ENCODE data around the gene C16orf74. TPM values are rescaled to one million over a fixed set of nuclear protein-coding genes. Genes with fewer than 3 reads are reported as not detected.

Gene C16orf74
- total RNA-seq, 1 donor from 2014 or later = 4.7 TPM

DNA sequence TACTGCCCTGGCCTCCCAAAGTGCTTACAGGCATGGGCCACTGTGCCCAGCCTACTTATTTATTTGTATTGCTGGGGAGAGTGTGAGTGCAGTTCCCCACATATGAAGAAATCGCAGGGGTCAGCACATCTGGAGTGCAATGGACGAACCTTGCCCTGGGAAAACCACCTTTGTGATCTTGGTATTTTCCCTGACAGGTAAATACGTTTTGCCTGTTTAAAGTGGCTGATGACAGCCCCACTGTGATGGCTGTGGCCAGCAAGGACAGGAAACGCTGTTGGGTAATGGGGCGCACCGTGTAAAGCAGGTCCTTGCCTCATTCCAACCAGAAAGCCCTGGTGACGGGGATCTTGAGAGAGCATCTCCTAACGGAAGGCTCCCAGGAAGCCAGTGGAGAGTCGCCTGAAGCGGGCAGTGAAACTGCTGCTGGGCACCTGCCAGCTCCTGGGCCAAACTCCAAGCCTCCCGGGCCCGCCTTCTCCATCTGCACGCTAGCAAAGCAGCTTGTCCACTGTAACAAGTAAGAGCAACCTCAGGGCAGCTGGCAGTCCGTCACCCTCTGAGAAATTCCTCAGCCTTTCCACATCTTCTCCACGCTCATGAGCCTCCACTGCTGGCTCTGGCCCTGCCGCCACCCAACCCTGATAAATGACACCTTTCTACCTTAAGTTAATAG is 30.9 kb upstream of the C16orf74 start:
- H3K36me3 ChIP-seq (ENCODE audit: insufficient read depth, low read length) = peaks cover 39% of the 10 kb centered on the region
- Mint-ChIP-seq H3K36me3 (ENCODE audit: low read depth, unreplicated experiment) (peaks cover 15% of the 10 kb centered on the region), H3K9me3 (ENCODE audit: unreplicated experiment) (no peaks in the 10 kb centered on the region), H3K27ac (ENCODE audit: unreplicated experiment) (no peak overlapping the region), H3K4me3 (ENCODE audit: unreplicated experiment) (no peak overlapping the region), H3K27me3 (ENCODE audit: low read depth, unreplicated experiment) (no peaks in the 10 kb centered on the region), H3K4me1 (ENCODE audit: low read depth, unreplicated experiment) (peaks cover 15% of the 10 kb centered on the region)
- TF ChIP-seq, protein P1, sequence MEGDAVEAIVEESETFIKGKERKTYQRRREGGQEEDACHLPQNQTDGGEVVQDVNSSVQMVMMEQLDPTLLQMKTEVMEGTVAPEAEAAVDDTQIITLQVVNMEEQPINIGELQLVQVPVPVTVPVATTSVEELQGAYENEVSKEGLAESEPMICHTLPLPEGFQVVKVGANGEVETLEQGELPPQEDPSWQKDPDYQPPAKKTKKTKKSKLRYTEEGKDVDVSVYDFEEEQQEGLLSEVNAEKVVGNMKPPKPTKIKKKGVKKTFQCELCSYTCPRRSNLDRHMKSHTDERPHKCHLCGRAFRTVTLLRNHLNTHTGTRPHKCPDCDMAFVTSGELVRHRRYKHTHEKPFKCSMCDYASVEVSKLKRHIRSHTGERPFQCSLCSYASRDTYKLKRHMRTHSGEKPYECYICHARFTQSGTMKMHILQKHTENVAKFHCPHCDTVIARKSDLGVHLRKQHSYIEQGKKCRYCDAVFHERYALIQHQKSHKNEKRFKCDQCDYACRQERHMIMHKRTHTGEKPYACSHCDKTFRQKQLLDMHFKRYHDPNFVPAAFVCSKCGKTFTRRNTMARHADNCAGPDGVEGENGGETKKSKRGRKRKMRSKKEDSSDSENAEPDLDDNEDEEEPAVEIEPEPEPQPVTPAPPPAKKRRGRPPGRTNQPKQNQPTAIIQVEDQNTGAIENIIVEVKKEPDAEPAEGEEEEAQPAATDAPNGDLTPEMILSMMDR (IDR thresholded peaks at IDR 0.05; ENCODE audit: insufficient read depth, low read depth, low read length) = no peak
- TF ChIP-seq EZH2 (IDR thresholded peaks at IDR 0.05; ENCODE audit: insufficient read depth, low read length) = no peak
- peak; percentile 74 for DNase-seq (ENCODE audit: low read depth)
- no peaks in the 10 kb centered on the region for H3K27me3 ChIP-seq (ENCODE audit: insufficient read depth, low read length)
- H3K9me3 ChIP-seq (ENCODE audit: insufficient read depth, low read depth, low read length) = no peaks in the 10 kb centered on the region
- H3K79me2 ChIP-seq (ENCODE audit: insufficient read depth, low read length) = peaks cover 51% of the 10 kb centered on the region
- no peak for FAIRE-seq
- no peak overlapping the region for H2AFZ ChIP-seq (ENCODE audit: low read depth, low read length)
- H3K27ac ChIP-seq (ENCODE audit: low read depth, low read length) = no peak overlapping the region
- H3K4me3 ChIP-seq (ENCODE audit: insufficient read depth, low read depth, low read length) = no peak overlapping the region
- peaks cover 78% of the 10 kb centered on the region for H4K20me1 ChIP-seq (ENCODE audit: insufficient read depth, low read length)
- H3K4me2 ChIP-seq (ENCODE audit: low read length) = no peak overlapping the region
- H3K9ac ChIP-seq (ENCODE audit: low read length) = no peak overlapping the region
- H3K4me1 ChIP-seq (ENCODE audit: insufficient read depth, low read length) = peaks cover 16% of the 10 kb centered on the region

DNA sequence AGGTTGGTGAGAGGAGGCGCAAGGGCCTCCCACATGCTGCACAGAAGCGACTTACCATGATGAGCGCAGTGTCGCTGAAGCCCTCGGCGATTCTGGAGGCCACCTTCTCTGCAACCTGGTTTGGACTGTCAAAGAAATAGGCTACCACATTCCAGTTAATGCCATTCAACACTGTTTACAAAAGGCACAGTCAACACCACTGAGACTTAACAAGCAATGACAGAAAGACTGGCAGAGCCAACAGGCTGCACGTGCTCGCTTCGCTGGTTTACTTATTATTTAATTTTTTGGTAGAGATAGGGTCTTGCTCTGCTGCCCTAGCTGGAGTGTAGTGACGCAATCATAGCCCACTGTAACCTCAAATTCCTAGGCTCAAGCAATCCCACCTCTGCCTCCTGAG is 30.3 kb upstream of the C16orf74 start:
- Mint-ChIP-seq H3K36me3 (ENCODE audit: low read depth, unreplicated experiment) (peaks cover 13% of the 10 kb centered on the region), H3K4me1 (ENCODE audit: low read depth, unreplicated experiment) (peaks cover 15% of the 10 kb centered on the region), H3K27ac (ENCODE audit: unreplicated experiment) (no peak overlapping the region), H3K27me3 (ENCODE audit: low read depth, unreplicated experiment) (no peaks in the 10 kb centered on the region), H3K4me3 (ENCODE audit: unreplicated experiment) (no peak overlapping the region), H3K9me3 (ENCODE audit: unreplicated experiment) (no peaks in the 10 kb centered on the region)
- peaks cover 38% of the 10 kb centered on the region for H3K36me3 ChIP-seq (ENCODE audit: insufficient read depth, low read length)
- H3K4me3 ChIP-seq (ENCODE audit: insufficient read depth, low read depth, low read length) = no peak overlapping the region
- H3K4me2 ChIP-seq (ENCODE audit: low read length) = no peak overlapping the region
- H3K79me2 ChIP-seq (ENCODE audit: insufficient read depth, low read length) = peaks cover 44% of the 10 kb centered on the region
- no peaks in the 10 kb centered on the region for H3K9me3 ChIP-seq (ENCODE audit: insufficient read depth, low read depth, low read length)
- peaks cover 71% of the 10 kb centered on the region for H4K20me1 ChIP-seq (ENCODE audit: insufficient read depth, low read length)
- no peak overlapping the region for H2AFZ ChIP-seq (ENCODE audit: low read depth, low read length)
- FAIRE-seq = no peak
- DNase-seq (ENCODE audit: low read depth) = no peak
- no peak overlapping the region for H3K9ac ChIP-seq (ENCODE audit: low read length)
- H3K27ac ChIP-seq (ENCODE audit: low read depth, low read length) = no peak overlapping the region
- TF ChIP-seq, protein P1 (IDR thresholded peaks at IDR 0.05; ENCODE audit: insufficient read depth, low read depth, low read length) = no peak
- TF ChIP-seq EZH2 (IDR thresholded peaks at IDR 0.05; ENCODE audit: insufficient read depth, low read length) = no peak
- H3K27me3 ChIP-seq (ENCODE audit: insufficient read depth, low read length) = no peaks in the 10 kb centered on the region
- peaks cover 16% of the 10 kb centered on the region for H3K4me1 ChIP-seq (ENCODE audit: insufficient read depth, low read length)

DNA sequence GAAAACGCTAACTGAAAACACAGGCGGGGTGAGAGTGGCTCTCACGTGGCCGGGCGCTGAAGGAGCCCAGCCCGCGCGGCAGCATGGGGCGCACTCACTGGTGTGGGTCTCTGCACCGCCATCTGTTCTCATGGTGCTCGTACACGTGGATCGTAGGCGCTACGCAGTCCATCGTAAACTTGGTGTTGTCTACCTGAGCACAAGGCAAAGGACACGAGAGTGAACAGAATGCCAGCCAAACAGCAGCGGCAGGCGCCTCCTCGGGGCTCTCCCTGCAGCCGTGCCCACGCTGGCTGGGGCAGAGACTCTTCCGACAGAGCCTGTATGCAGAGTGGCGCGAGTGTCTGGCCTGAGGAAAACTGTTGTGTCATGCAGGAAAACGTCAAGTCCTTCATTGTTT is 29.4 kb upstream of the C16orf74 start:
- H3K4me3 Mint-ChIP-seq (ENCODE audit: unreplicated experiment) = no peak overlapping the region
- no peak for FAIRE-seq

More for the DNA sequence above, 29.4 kb upstream of the C16orf74 start:
- H3K27me3 Mint-ChIP-seq (ENCODE audit: low read depth, unreplicated experiment) = no peaks in the 10 kb centered on the region
- Histone ChIP-seq H3K4me2 (ENCODE audit: low read length) (no peak overlapping the region), H3K27me3 (ENCODE audit: insufficient read depth, low read length) (no peaks in the 10 kb centered on the region), H3K9me3 (ENCODE audit: insufficient read depth, low read depth, low read length) (no peaks in the 10 kb centered on the region), H4K20me1 (ENCODE audit: insufficient read depth, low read length) (peaks cover 63% of the 10 kb centered on the region), H3K27ac (ENCODE audit: low read depth, low read length) (no peak overlapping the region), H3K4me1 (ENCODE audit: insufficient read depth, low read length) (peaks cover 16% of the 10 kb centered on the region), H3K9ac (ENCODE audit: low read length) (no peak overlapping the region), H3K79me2 (ENCODE audit: insufficient read depth, low read length) (peaks cover 36% of the 10 kb centered on the region), H3K36me3 (ENCODE audit: insufficient read depth, low read length) (peaks cover 37% of the 10 kb centered on the region), H3K4me3 (ENCODE audit: insufficient read depth, low read depth, low read length) (no peak overlapping the region), H2AFZ (ENCODE audit: low read depth, low read length) (no peak overlapping the region)
- TF ChIP-seq EZH2 (IDR thresholded peaks at IDR 0.05; ENCODE audit: insufficient read depth, low read length) = no peak
- TF ChIP-seq, protein P1 (IDR thresholded peaks at IDR 0.05; ENCODE audit: insufficient read depth, low read depth, low read length) = no peak
- no peak for DNase-seq (ENCODE audit: low read depth)
- H3K36me3 Mint-ChIP-seq (ENCODE audit: low read depth, unreplicated experiment) = peaks cover 9% of the 10 kb centered on the region
- H3K4me1 Mint-ChIP-seq (ENCODE audit: low read depth, unreplicated experiment) = peaks cover 15% of the 10 kb centered on the region
- no peak overlapping the region for H3K27ac Mint-ChIP-seq (ENCODE audit: unreplicated experiment)
- H3K9me3 Mint-ChIP-seq (ENCODE audit: unreplicated experiment) = no peaks in the 10 kb centered on the region
